Sigmoid colon (tissue), 4 donors: Measurements from ENCODE around the gene PRKG2.

Experiments used
- POLR2AphosphoS5 ChIP-seq, 4 donors: sonication (generic); formaldehyde crosslinking; IDR thresholded peaks; one replicate each; pipeline ENCODE4 v1.6.1; 2017; ENCODE audit warnings: antibody characterized with exemption in 4 of 4
- TF ChIP-seq, protein P1 (sequence below), 4 experiments: fragments of 450-650 bp in 3 of 4; fragments of 200-600 bp in 1 of 4; IDR thresholded peaks; one replicate each; pipeline ENCODE4 v1.5.1; 2016 to 2019; ENCODE audit warnings: antibody characterized with exemption in 4 of 4, mild to moderate bottlenecking in 3 of 4, moderate library complexity in 2 of 4

DNA sequence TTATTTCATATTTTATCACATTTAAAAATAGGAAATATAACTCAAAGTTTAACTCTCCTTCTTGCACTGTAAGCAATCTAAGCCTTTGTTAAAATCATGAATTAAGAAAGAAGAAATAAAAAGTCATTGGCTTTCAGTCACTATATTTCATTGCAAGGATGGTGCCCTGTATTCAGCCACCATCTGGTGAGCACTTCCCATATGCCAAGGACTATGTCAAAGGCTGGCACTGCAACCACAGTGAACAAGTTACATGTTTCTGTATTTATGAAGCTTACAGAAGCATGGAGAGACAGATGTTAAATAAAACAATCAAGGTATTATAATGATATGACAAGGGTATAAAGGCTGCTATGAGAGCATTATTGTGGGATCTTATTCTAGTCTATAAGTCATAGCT is 68.6 kb downstream of the PRKG2 start:
- TF ChIP-seq, protein P1, sequence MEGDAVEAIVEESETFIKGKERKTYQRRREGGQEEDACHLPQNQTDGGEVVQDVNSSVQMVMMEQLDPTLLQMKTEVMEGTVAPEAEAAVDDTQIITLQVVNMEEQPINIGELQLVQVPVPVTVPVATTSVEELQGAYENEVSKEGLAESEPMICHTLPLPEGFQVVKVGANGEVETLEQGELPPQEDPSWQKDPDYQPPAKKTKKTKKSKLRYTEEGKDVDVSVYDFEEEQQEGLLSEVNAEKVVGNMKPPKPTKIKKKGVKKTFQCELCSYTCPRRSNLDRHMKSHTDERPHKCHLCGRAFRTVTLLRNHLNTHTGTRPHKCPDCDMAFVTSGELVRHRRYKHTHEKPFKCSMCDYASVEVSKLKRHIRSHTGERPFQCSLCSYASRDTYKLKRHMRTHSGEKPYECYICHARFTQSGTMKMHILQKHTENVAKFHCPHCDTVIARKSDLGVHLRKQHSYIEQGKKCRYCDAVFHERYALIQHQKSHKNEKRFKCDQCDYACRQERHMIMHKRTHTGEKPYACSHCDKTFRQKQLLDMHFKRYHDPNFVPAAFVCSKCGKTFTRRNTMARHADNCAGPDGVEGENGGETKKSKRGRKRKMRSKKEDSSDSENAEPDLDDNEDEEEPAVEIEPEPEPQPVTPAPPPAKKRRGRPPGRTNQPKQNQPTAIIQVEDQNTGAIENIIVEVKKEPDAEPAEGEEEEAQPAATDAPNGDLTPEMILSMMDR (IDR thresholded peaks at IDR 0.05) = no peak
- no peak for TF ChIP-seq POLR2AphosphoS5 (IDR thresholded peaks at IDR 0.05)
